Cardiac muscle cell (in vitro differentiated cells and primary cell): Measurements from ENCODE around the gene RBL2. TPM values are rescaled to one million over a fixed set of nuclear protein-coding genes. Genes with fewer than 3 reads are reported as not detected.

ENCODE experiments used
- DNase-seq, 2 donors: peaks; one replicate each; pipeline versions ENCODE4 v3.0.0 to v3.0.0-alpha.2; 2010 to 2017; ENCODE audit warnings: low read depth in 1 of 2, low spot score in 1 of 2
- H3K27ac ChIP-seq: fragments of 200-600 bp; sonication (generic); 2 replicates; pipeline ENCODE4 v1.5.1; 2016
- H3K27me3 ChIP-seq: fragments of 200-600 bp; sonication (generic); 2 replicates; pipeline ENCODE4 v1.6.0; 2016; ENCODE audit warnings: control low read depth
- H3K36me3 ChIP-seq: fragments of 200-600 bp; sonication (generic); 2 replicates; pipeline ENCODE4 v1.5.1; 2016; ENCODE audit warnings: control low read depth
- H3K4me1 ChIP-seq: fragments of 200-600 bp; sonication (generic); 2 replicates; pipeline ENCODE4 v1.8.1; 2017; ENCODE audit warnings: low read depth, mild to moderate bottlenecking, mixed run types
- H3K4me3 ChIP-seq: fragments of 200-600 bp; sonication (generic); 2 replicates; pipeline ENCODE4 v1.5.1; 2016; ENCODE audit warnings: mild to moderate bottlenecking
- H3K9me3 ChIP-seq: fragments of 200-600 bp; sonication (generic); 2 replicates; pipeline ENCODE4 v1.5.1; 2017; ENCODE audit warnings: low read depth, mild to moderate bottlenecking, control low read depth
- polyA plus RNA-seq: library from polyadenylated mRNA; unstranded; fragments of >200 nt; fragmentation: Nextera tagmentation; extraction: Ambion mirVana; gene quantifications from 2 replicates; pipeline ENCODE4 v1.2.1, GENCODE V29; 2016
- total RNA-seq: library from RNA; depleted of rRNA; stranded (reverse); fragments of >200 nt; gene quantifications from 2 replicates; pipeline ENCODE4 v1.2.3, GENCODE V29; 2016
- TF ChIP-seq, protein P1 (sequence below): IDR thresholded peaks from 2 replicates; pipeline ENCODE4 v1.5.1; 2012; ENCODE audit warnings: low read depth, mild to moderate bottlenecking, low read length

RBL2 gene
- total and polyA plus RNA-seq, 2 experiments from 2014 or later, result 43.1 to 49.8 TPM

GRCh38 chr16:53429221-53429943 is 4.9 kb upstream of the RBL2 start:
- no peaks in the 10 kb centered on the region for H3K4me1 ChIP-seq
- H3K4me3 ChIP-seq, result no peak overlapping the region
- DNase-seq, result peak in 1 of 2 donors; percentile 84
- no peaks in the 10 kb centered on the region for H3K27me3 ChIP-seq
- no peaks in the 10 kb centered on the region for H3K36me3 ChIP-seq
- no peaks in the 10 kb centered on the region for H3K9me3 ChIP-seq
- TF ChIP-seq, protein P1, sequence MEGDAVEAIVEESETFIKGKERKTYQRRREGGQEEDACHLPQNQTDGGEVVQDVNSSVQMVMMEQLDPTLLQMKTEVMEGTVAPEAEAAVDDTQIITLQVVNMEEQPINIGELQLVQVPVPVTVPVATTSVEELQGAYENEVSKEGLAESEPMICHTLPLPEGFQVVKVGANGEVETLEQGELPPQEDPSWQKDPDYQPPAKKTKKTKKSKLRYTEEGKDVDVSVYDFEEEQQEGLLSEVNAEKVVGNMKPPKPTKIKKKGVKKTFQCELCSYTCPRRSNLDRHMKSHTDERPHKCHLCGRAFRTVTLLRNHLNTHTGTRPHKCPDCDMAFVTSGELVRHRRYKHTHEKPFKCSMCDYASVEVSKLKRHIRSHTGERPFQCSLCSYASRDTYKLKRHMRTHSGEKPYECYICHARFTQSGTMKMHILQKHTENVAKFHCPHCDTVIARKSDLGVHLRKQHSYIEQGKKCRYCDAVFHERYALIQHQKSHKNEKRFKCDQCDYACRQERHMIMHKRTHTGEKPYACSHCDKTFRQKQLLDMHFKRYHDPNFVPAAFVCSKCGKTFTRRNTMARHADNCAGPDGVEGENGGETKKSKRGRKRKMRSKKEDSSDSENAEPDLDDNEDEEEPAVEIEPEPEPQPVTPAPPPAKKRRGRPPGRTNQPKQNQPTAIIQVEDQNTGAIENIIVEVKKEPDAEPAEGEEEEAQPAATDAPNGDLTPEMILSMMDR, result no peak
- no peak overlapping the region for H3K27ac ChIP-seq

DNA sequence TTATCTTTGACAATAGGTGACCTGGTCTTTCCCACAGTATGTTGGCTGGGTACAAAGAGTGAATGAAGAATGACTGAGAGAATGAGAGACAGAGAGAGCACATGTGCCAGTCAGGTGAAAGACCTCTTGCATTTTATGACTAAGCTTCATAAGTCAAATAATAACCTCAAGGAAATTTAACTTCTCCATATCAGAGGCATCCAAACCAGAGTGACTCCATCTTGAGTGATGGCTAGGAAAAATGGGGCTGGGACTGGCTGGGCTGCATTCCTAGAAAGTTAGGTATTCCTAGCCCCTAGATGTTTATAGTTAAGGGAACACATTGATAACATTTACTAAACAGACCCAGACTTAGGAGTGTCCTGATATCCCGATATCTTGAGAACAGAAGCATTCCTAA is 3.9 kb upstream of the RBL2 start:
- Histone ChIP-seq H3K4me1 (no peaks in the 10 kb centered on the region), H3K9me3 (no peaks in the 10 kb centered on the region), H3K36me3 (no peaks in the 10 kb centered on the region), H3K27ac (no peak overlapping the region), H3K4me3 (no peak overlapping the region), H3K27me3 (no peaks in the 10 kb centered on the region)
- TF ChIP-seq, protein P1, result no peak
- DNase-seq, result no peak

DNA sequence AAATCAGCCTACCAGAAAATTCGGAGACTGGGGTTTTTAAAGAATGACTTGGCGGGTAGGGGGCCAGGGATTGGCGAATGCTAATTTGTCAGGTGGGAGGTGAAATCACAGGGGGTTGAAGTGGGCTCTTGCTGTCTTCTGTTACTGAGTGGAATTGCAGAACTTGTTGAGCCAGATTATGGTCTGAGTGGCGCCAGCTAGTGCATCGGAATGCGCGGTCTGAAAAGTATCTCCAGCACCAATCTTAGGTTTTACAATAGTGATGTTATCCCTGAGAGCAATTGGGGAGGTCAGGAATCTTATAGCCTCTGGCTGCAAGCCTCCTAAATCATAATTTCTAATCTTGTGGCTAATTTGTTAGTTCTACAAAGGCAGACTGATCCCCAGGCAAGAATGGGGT is 762 bp upstream of the RBL2 start:
- Histone ChIP-seq H3K36me3 (no peaks in the 10 kb centered on the region), H3K27ac (no peak overlapping the region), H3K4me1 (no peaks in the 10 kb centered on the region), H3K9me3 (no peaks in the 10 kb centered on the region), H3K4me3 (no peak overlapping the region), H3K27me3 (no peaks in the 10 kb centered on the region)
- TF ChIP-seq, protein P1, result no peak
- peak in 1 of 2 donors; percentile 3 for DNase-seq

GRCh38 chr16:53433930-53434376 is 318 bp upstream of the RBL2 start:
- no peak overlapping the region for H3K27ac ChIP-seq
- peak overlapping the region; percentile 71 for H3K4me3 ChIP-seq

GRCh38 chr16:53435066-53435688 is 906 bp downstream of the RBL2 start:
- DNase-seq, result peak; percentile 86 to 90
- Histone ChIP-seq H3K27me3 (no peaks in the 10 kb centered on the region), H3K27ac (peak overlapping the region; percentile 84), H3K9me3 (no peaks in the 10 kb centered on the region), H3K4me1 (no peaks in the 10 kb centered on the region), H3K4me3 (peak overlapping the region; percentile 71), H3K36me3 (no peaks in the 10 kb centered on the region)
- TF ChIP-seq, protein P1, result no peak

More at GRCh38 chr16:53433930-53434376, 318 bp upstream of the RBL2 start:
- TF ChIP-seq, protein P1, result no peak
- DNase-seq, result no peak
- no peaks in the 10 kb centered on the region for H3K4me1 ChIP-seq
- no peaks in the 10 kb centered on the region for H3K9me3 ChIP-seq
- H3K27me3 ChIP-seq, result no peaks in the 10 kb centered on the region
- no peaks in the 10 kb centered on the region for H3K36me3 ChIP-seq
